ENCODE results near the gene MR1. TPM values are rescaled to one million over a fixed set of nuclear protein-coding genes. Genes with fewer than 3 reads are reported as not detected.

Gene MR1
- total RNA-seq, 1 donor from 2014 or later: 4.8 TPM

DNA sequence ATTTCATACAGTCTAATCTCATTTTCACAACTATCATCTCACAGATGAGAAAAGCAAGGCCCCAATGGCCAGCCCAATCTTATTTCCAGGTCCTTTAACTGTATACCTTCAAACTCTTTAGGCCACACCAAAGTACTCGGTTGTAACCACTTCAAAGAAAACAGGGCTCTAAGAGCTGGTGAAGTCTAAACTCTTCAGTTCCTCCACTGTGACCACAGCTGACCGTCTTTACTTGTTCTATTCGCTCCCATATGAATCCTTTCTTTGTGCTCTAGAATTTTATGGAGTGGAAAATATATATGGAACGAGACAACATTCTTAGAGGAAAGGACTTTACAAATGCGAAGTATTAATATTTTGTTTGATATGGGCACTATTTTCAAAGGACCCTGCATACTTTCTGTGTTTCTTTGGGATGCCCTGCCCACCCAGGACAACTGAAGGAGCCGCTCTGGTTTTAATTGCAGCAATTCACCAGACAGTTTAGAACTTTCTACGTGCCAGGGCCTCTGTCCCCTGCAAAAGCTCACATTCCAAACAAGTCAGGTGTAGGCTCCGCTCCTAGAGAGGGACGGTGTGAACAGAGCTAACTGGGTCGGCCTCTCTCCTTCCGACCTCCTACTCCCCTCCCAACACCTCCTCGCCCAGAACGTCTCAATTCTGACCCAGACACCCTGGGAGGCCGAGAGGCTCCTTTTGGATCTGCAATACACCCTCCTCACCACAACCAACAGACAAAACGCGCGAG, 70.4 kb downstream of the MR1 start:
- peaks cover 87% of the 10 kb centered on the region for H3K4me1 ChIP-seq
- H3K36me3 ChIP-seq: no peaks in the 10 kb centered on the region
- TF ChIP-seq, protein P1, sequence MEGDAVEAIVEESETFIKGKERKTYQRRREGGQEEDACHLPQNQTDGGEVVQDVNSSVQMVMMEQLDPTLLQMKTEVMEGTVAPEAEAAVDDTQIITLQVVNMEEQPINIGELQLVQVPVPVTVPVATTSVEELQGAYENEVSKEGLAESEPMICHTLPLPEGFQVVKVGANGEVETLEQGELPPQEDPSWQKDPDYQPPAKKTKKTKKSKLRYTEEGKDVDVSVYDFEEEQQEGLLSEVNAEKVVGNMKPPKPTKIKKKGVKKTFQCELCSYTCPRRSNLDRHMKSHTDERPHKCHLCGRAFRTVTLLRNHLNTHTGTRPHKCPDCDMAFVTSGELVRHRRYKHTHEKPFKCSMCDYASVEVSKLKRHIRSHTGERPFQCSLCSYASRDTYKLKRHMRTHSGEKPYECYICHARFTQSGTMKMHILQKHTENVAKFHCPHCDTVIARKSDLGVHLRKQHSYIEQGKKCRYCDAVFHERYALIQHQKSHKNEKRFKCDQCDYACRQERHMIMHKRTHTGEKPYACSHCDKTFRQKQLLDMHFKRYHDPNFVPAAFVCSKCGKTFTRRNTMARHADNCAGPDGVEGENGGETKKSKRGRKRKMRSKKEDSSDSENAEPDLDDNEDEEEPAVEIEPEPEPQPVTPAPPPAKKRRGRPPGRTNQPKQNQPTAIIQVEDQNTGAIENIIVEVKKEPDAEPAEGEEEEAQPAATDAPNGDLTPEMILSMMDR (IDR thresholded peaks at IDR 0.05; ENCODE audit: borderline replicate concordance): no peak
- intact Hi-C loops (cut with micrococcal nuclease): no loop called here
- H3K27ac ChIP-seq (replicated peaks): peak overlapping the region; percentile 94
- H3K4me3 ChIP-seq: peak overlapping the region; percentile 86
- H3K9me3 ChIP-seq (replicated peaks): no peaks in the 10 kb centered on the region
- DNase-seq: no peak
- no peaks in the 10 kb centered on the region for H3K27me3 ChIP-seq (ENCODE audit: low read depth)

DNA sequence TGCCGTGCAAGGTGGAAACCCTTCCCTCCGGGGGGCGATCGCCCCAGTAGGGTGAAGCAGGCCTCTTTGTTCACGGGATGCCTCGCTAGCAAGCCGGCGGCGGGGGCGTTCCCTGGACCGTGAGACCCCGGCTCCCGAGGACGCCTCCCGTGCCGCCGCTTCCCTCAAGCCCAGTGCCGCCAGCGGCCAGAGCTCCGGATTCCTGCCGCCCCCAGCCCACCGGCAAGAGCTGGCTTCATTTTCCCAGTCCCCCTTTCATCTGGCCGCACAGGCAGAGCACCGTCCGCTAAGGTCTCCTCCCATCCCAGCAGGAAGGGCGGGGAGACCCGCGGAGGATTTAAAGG, 71.0 kb downstream of the MR1 start:
- no peak for DNase-seq
- Histone ChIP-seq H3K27ac (replicated peaks) (peak overlapping the region; percentile 94), H3K4me1 (peaks cover 82% of the 10 kb centered on the region), H3K4me3 (peak overlapping the region; percentile 86), H3K27me3 (ENCODE audit: low read depth) (no peaks in the 10 kb centered on the region), H3K36me3 (no peaks in the 10 kb centered on the region), H3K9me3 (replicated peaks) (no peaks in the 10 kb centered on the region)
- intact Hi-C loops (cut with micrococcal nuclease): no loop called here
- TF ChIP-seq, protein P1 (IDR thresholded peaks at IDR 0.05; ENCODE audit: borderline replicate concordance): peak; percentile 40

DNA sequence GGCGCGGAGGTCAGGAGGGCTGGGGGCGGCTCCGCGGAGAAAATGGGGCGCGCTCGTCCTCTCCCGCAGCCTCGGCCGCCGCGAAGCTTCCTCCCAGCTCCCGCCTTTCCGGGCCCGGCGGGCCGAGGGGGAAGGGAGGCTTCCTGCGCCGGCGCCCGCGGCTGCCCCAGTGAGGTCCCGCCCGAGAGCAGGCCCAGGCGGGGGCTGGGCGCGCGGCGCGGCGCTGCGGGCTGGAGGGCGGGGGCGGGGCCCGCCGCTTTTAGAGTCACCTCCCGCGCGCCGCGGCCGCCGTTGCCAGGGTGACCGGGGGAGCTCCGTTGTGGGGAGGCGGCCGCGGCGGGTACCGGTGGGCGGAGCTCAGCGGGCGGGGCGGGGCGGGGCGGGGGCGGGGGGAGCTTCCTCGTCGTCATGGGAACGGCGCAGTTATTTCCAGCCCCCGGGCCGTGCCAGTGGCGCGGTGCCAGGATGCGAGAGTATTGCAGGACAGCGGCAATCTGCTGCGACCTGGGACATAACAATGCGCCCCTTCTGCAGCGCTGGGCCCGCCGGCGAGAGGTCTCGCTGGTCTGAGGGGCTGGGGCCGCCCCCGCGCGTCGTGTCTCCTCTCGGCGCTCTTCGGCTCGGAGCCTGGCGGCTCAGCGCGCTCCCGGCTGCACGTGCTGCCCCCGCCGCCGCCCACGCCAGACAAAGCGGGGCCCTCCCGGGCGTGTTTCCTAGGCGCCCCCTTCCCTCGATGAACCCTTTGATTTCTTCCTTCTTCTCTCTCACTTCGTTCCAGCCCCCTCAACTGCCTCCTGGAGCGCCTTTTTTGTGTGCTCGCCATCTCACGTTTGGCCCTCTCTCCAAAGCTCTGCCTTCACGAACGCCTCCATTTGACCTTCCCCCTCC, 71.6 kb downstream of the MR1 start:
- H3K27ac ChIP-seq (replicated peaks): peak overlapping the region; percentile 94
- intact Hi-C loops (cut with micrococcal nuclease): no loop called here
- DNase-seq: peak; percentile 97
- H3K4me1 ChIP-seq: peaks cover 76% of the 10 kb centered on the region
- no peaks in the 10 kb centered on the region for H3K36me3 ChIP-seq
- H3K27me3 ChIP-seq (ENCODE audit: low read depth): no peaks in the 10 kb centered on the region
- H3K4me3 ChIP-seq: peak overlapping the region; percentile 86
- no peaks in the 10 kb centered on the region for H3K9me3 ChIP-seq (replicated peaks)
- TF ChIP-seq, protein P1 (IDR thresholded peaks at IDR 0.05; ENCODE audit: borderline replicate concordance): no peak

DNA sequence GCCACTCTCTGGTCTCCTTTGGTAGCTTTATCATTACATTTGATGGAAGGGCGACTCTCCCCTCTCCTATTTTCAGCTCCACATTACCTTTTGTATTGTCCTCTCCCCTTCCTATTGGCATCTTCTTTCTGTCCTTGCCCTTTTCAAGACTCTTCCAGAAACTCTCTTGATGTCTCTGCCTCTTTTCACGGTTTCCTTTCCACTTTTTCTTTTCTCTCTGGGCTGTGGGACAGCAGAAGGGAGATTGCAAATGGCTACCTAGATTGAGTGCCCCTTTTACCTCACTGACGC, 72.2 kb downstream of the MR1 start:
- DNase-seq: no peak
- Histone ChIP-seq H3K9me3 (replicated peaks) (no peaks in the 10 kb centered on the region), H3K36me3 (no peaks in the 10 kb centered on the region), H3K4me1 (peaks cover 73% of the 10 kb centered on the region), H3K4me3 (peak overlapping the region; percentile 86), H3K27ac (replicated peaks) (peak overlapping the region; percentile 94), H3K27me3 (ENCODE audit: low read depth) (no peaks in the 10 kb centered on the region)
- TF ChIP-seq, protein P1 (IDR thresholded peaks at IDR 0.05; ENCODE audit: borderline replicate concordance): no peak
- intact Hi-C loops (cut with micrococcal nuclease): no loop called here

DNA sequence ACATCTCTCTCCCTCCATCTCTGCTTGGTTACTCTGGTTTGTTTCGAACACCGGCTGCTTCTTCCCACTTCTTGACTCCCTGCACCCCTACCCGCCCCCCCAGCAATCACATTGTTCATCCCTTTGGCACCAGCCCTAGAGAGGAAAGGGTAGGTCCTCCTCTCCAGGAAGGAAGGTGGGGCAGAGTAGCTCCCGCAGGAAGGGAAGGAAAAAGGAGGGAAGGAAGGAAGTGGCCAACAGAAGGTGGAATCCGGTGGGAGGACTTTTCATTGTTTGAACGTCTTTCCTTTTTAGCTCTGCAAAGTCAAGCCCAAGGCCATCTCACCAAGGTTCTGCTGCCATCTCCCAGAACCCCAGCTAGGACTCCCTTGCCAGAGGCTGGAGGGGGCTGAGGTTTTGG, 72.7 kb downstream of the MR1 start:
- DNase-seq: no peak
- peaks cover 68% of the 10 kb centered on the region for H3K4me1 ChIP-seq
- TF ChIP-seq, protein P1 (IDR thresholded peaks at IDR 0.05; ENCODE audit: borderline replicate concordance): no peak
- H3K27ac ChIP-seq (replicated peaks): peak overlapping the region; percentile 94
- no peaks in the 10 kb centered on the region for H3K27me3 ChIP-seq (ENCODE audit: low read depth)
- H3K4me3 ChIP-seq: no peak overlapping the region
- no peaks in the 10 kb centered on the region for H3K9me3 ChIP-seq (replicated peaks)
- no peaks in the 10 kb centered on the region for H3K36me3 ChIP-seq
- intact Hi-C loops (cut with micrococcal nuclease): no loop called here

All from left ventricle myocardium inferior (tissue), 1 donor.